Mammary epithelial cell (primary cell): ENCODE data around the gene DIP2A.

ENCODE experiments used
- CTCF ChIP-seq, 2 donors: IDR thresholded peaks in 1 of 2; conservative IDR thresholded peaks in 1 of 2; 2 replicates each; pipeline ENCODE4 v1.5.1; 2011 to 2012; ENCODE audit warnings: inconsistent platforms in 2 of 2, low read length in 2 of 2, mild to moderate bottlenecking in 2 of 2, control low read depth in 1 of 2, low read depth in 1 of 2; ENCODE audit not compliant: insufficient read depth in 1 of 2; ENCODE audit errors: extremely low read depth in 1 of 2
- EZH2 ChIP-seq: IDR thresholded peaks from 2 replicates; pipeline ENCODE4 v1.6.1; 2012; ENCODE audit warnings: low read length, inconsistent platforms, borderline replicate concordance

GRCh38 chr21:46489800-46490199, 31.1 kb downstream of the DIP2A start:
- TF ChIP-seq CTCF (conservative IDR thresholded peaks at IDR 0.05 in 1 of 2, IDR thresholded peaks at IDR 0.05 in 1 of 2; ENCODE audit: extremely low read depth in 1 of 2, insufficient read depth in 1 of 2, low read depth in 1 of 2, low read length in 2 of 2), result no peak
- TF ChIP-seq EZH2, result no peak
